Motor neuron (in vitro differentiated cells): ENCODE measurements around the gene CDC25A. TPM values are rescaled to one million over a fixed set of nuclear protein-coding genes. Genes with fewer than 3 reads are reported as not detected.
"Not testable (repeated sequence)": the region's sequence is repeated elsewhere in the genome, so short reads cannot be mapped to it uniquely, and the experiment has no call there.

Experiments used
- ATAC-seq, 8 experiments: fragments of 200-7000 bp; cut with Tn5 transposase; replicated peaks in 6 of 8; 2 replicates each; pipeline ENCODE4 v1.8.0; 2021; ENCODE audit warnings: mild to moderate bottlenecking in 8 of 8, moderate library complexity in 8 of 8
- H3K27ac ChIP-seq, 2 donors: fragments of 250-450 bp; sonication (Bioruptor Pico); 2 replicates each; pipeline ENCODE4 v1.9.0; 2021; ENCODE audit warnings: antibody characterized with exemption in 2 of 2, mild to moderate bottlenecking in 2 of 2, moderate library complexity in 1 of 2
- H3K4me1 ChIP-seq, 2 donors: fragments of 250-450 bp; sonication (Bioruptor Pico); replicated peaks in 1 of 2; 2 replicates each; pipeline ENCODE4 v1.6.1; 2021; ENCODE audit warnings: antibody characterized with exemption in 2 of 2, mild to moderate bottlenecking in 2 of 2, moderate library complexity in 1 of 2
- H3K4me3 ChIP-seq, 5 donors: fragments of 250-450 bp; sonication (Bioruptor Pico); 2 replicates each; pipeline ENCODE4 v1.9.0; 2021; ENCODE audit warnings: antibody characterized with exemption in 5 of 5, mild to moderate bottlenecking in 5 of 5, moderate library complexity in 4 of 5
- WGBS, 10 experiments: fragments of 450-650 bp; shearing (Covaris generic); methylation state at CpG; one replicate each; pipeline ENCODE4 v1.0.0; 2022; 5-methylcytosine and 5-hydroxymethylcytosine counted together
- in situ Hi-C, 9 experiments: fragments of 400-800 bp; cut with MboI; loops; one replicate each; pipeline ENCODE4 v1.15.0; 2021; ENCODE audit warnings: low sequenced_read_pairs in 9 of 9, low pct_unique_long_range_greater_than_20kb in 2 of 9; ENCODE audit not compliant: unreplicated experiment in 9 of 9
- total RNA-seq, 8 experiments: library from RNA; unstranded; fragments of 300-600 nt; gene quantifications; 2 replicates each; pipeline versions ENCODE4 v1.2.3 to v1.2.4, GENCODE V29; 2022

The CDC25A gene
- total RNA-seq, 8 experiments from 2014 or later, result 3.7 to 33.8 (median 13.2) TPM

DNA sequence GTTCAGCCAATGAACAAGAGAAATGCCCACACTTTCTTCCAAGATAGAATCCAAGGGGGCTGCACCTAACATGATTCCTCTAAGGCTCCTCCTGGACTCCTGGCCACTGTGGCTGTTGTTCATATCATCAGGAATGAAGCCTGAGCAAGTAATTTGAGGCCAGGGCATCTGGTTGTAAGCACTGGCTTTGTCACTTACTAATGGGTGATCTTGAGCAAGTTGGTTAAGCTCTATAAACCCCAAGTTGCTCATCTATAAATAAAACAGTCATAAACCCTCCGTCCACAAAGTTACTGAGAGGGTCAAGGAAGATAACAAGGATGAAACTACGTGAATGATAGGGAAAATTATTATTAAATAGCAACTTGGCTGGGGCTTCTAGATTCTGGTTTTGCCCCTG lies 58.3 kb downstream of the CDC25A start:
- WGBS, 10 experiments, result 17 to 100% (median 94%) methylated on average over 1 to 2 of the region's 2 CpGs; no CpG with 5 or more reads in 5 of the 10 experiments
- Histone ChIP-seq H3K27ac (no peak overlapping the region), H3K4me3 (no peak overlapping the region), H3K4me1 (peaks cover 0 to 11% of the 10 kb centered on the region in 2 donors)
- no peak for ATAC-seq
- in situ Hi-C loops, result no loop called here

DNA sequence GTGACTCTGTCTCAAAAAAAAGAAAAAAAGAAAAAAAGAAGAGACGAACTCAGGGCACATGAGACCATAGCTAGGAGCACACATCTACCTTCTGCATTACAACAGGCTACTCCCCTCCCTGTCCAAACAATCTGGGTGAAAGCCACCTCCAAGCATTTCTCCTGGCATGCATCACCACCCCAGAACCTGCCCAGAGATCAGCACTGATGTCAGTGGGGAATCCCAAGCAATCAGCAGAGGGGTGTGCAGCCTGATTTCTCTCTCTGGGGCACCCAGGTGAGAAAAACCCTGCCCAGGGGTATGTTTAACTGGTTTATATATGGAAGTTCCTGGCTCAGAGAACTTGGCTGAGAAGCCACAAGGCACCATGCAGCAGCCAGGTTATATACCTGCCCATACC lies 59.4 kb downstream of the CDC25A start:
- in situ Hi-C loops, result no loop called here
- H3K27ac ChIP-seq, result no peak overlapping the region
- peaks cover 0 to 11% of the 10 kb centered on the region in 2 donors for H3K4me1 ChIP-seq
- 60 to 100% (median 80%) methylated on average over 1 of the region's 1 CpG; no CpG with 5 or more reads in 6 of the 10 experiments for WGBS, 10 experiments
- H3K4me3 ChIP-seq, result no peak overlapping the region
- ATAC-seq, result no peak

DNA sequence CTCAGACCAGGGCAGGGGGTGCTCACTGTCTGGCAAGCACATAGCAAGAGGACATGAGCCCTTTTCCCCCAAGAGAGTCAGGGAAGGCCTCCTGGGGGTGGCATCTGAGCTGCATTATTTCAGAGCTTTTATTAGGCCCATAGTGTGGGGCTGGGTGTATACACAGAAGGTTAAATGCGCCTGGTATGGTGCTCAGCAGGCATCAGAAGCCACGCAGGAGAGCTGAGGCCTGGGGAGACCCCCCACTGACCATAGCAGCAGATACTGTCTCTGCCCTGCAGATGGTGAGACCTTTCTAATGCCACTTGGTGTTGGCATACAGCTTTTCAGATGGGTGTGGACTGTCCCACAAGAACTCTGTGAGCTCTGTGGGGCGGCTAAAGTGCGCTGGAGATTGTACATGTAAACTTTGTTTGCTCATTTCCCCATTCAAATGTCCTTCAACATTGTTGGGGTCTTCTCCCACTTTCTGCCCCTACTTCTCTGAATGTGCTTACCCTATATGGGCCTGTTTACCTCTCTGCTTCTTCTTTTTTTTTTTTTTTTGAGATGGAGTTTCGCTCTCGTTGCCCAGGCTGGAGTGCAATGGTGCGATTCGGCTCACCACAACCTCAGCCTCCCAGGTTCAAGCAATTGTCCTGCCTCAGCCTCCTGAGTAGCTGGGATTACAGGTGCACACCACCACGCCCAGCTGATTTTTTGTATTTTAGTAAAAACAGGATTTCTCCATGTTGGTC lies 62.2 kb downstream of the CDC25A start:
- WGBS, 10 experiments, result 69 to 100% (median 95%) methylated on average over 1 to 7 of the region's 9 CpGs; no CpG with 5 or more reads in 3 of the 10 experiments
- no peak overlapping the region for H3K4me3 ChIP-seq
- peaks cover 0 to 11% of the 10 kb centered on the region in 2 donors for H3K4me1 ChIP-seq
- in situ Hi-C loops, result no loop called here
- H3K27ac ChIP-seq, result no peak overlapping the region
- ATAC-seq, result no peak

DNA sequence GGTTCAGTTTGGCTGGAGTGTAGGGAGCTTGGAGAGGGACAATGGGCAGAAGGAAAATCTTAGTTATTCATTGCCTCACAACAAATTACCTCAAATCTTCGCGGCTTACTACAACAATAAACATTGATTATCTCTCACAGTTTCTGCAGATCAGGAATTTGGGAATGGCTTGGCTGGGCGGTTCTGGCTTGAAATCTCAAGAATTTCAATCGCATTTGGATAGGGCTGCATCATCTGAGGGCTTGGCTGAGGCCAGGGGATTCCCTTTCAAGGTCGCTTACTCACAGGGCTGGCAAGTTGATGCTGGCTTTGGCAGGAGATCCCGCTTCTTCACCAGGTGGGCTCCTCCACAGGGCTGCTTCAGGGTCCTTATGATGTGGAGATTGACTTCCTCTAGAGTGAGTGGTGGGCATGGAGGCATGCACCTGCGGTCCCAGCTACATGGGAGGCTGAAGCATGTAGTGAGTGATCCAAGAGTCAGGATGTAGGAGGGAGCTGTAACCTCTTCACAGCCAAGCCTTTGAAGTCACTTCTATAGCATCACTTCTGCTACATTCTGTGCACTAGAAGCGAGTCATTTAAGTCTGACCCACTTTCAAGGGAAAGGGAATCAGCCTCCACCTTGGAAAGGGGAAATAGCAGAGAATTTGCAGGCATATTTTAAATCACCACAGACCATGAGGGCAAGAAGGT lies 63.1 kb downstream of the CDC25A start:
- no peak overlapping the region for H3K27ac ChIP-seq
- in situ Hi-C loops, result no loop called here
- H3K4me1 ChIP-seq, result peaks cover 0 to 4% of the 10 kb centered on the region in 2 donors
- H3K4me3 ChIP-seq, result no peak overlapping the region
- WGBS, 10 experiments, result 3 to 93% (median 67%) methylated on average over 1 to 6 of the region's 8 CpGs; no CpG with 5 or more reads in 1 of the 10 experiments
- ATAC-seq, result peak in 1 of 8 experiments; percentile 38

GRCh38 chr3:48123346-48123745 lies 64.9 kb downstream of the CDC25A start:
- 57 to 100% (median 90%) methylated on average over 1 to 6 of the region's 6 CpGs for WGBS, 10 experiments
- no peak overlapping the region for H3K4me3 ChIP-seq
- H3K27ac ChIP-seq, result no peak overlapping the region
- no peaks in the 10 kb centered on the region for H3K4me1 ChIP-seq
- no peak for ATAC-seq
- in situ Hi-C loops, result no loop called here

- WGBS, 10 experiments, result 56 to 94% (median 81%) methylated on average over 2 to 3 of the region's 5 CpGs; no CpG with 5 or more reads in 7 of the 10 experiments
- in situ Hi-C loops, result no loop called here
- H3K4me1 ChIP-seq, result no peaks in the 10 kb centered on the region
- no peak overlapping the region for H3K4me3 ChIP-seq
- no peak overlapping the region for H3K27ac ChIP-seq
- no peak for ATAC-seq
Observed at GRCh38 chr3:48122504-48122903, 65.7 kb downstream of the CDC25A start.

- in situ Hi-C loops, result no loop called here
- 70 to 100% (median 87%) methylated on average over 1 of the region's 1 CpG; no CpG with 5 or more reads in 6 of the 10 experiments for WGBS, 10 experiments
- ATAC-seq, result no peak
- Histone ChIP-seq H3K4me1 (peaks cover 0 to 3% of the 10 kb centered on the region in 2 donors), H3K4me3 (no peak overlapping the region), H3K27ac (no peak overlapping the region)
Observed at GRCh38 chr3:48120223-48120622, 68.0 kb downstream of the CDC25A start.

DNA sequence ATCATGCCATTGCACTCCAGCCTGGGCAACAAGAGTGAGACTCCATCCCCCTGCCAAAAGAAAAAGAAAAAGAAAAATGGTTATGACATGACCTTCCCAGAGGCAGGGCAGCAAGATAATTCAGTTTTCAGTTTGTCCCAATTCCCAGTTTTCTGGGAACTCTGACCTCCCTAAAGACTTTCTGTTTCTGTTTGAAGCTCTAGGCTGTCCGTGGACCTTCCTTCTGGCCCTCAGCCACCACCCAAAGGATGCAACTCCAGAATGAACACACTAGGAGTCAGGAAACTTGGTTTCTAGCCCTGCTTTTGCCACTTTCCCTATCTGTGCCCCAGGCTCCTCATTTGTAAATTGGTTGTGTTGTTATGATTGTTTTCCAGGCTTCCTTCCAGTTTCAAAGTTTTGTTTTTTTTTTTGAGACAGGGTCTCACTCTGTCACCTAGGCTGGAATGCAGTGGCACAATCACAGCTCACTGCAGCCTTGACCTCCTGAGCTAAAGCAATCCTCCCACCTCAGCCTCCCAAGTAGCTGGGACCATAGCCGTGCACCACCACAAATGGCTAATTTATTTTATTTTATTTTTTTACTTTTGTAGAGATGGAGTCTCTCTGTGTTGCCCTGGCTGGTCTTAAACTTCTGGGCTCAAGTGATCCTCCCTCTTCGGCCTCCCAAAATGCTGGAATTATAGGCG lies 68.6 kb downstream of the CDC25A start:
- H3K4me3 ChIP-seq, result no peak overlapping the region
- WGBS, 10 experiments, result 50 to 100% (median 90%) methylated on average over 1 to 3 of the region's 4 CpGs; no CpG with 5 or more reads in 1 of the 10 experiments
- peaks cover 0 to 3% of the 10 kb centered on the region in 2 donors for H3K4me1 ChIP-seq
- H3K27ac ChIP-seq, result no peak overlapping the region
- in situ Hi-C loops, result no loop called here
- peak in 3 of 8 experiments; percentile 59 to 89 (median 85) for ATAC-seq

DNA sequence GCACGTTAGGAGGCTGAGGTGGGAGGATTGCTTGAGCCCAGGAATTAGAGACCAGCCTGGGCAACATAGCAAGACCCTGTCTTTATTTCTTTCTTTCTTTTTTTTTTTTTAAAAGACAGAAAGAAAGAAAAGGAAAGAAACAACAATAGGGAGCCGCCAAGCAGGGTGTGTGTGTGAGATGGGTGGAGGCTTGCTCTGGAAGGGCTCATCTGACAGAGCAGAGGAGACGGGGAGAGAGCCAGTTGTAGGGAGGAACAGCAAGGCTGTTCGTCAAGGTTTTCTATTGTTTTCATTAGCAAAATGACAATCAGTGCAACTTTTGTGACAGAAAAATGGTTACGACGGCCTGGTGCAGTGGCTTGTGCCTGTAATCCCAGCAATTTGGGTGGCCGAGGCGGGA lies 69.3 kb downstream of the CDC25A start:
- WGBS, 10 experiments, result 54 to 100% (median 93%) methylated on average over 2 to 6 of the region's 8 CpGs; no CpG with 5 or more reads in 2 of the 10 experiments
- H3K27ac ChIP-seq, result no peak overlapping the region
- peak in 2 of 8 experiments; percentile 76 to 88 for ATAC-seq
- H3K4me3 ChIP-seq, result no peak overlapping the region
- in situ Hi-C loops, result no loop called here
- peaks cover 0 to 3% of the 10 kb centered on the region in 2 donors for H3K4me1 ChIP-seq

DNA sequence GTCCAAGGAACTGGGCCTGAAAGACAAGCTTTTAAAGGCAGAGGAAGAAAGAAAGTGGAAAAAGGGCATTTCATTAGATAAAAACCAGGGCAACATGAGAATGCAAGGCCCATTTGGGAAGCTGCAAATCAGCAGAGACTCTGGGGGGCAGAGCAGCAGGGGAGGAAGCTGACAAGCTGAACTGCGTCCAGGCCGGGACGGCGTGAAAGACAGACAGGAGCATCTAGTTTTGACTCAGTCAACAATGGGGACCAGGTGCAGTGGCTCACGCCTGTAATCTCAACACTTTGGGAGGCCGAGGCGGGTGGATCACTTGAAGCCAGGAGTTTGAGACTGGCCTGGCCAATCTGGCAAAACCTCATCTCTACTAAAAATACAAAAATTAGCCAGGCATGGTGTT lies 69.9 kb downstream of the CDC25A start:
- H3K4me3 ChIP-seq, result no peak overlapping the region
- peaks cover 0 to 3% of the 10 kb centered on the region in 2 donors for H3K4me1 ChIP-seq
- no peak overlapping the region for H3K27ac ChIP-seq
- no peak for ATAC-seq
- in situ Hi-C loops, result no loop called here
- 67 to 100% (median 79%) methylated on average over 1 to 7 of the region's 7 CpGs; no CpG with 5 or more reads in 4 of the 10 experiments for WGBS, 10 experiments

DNA sequence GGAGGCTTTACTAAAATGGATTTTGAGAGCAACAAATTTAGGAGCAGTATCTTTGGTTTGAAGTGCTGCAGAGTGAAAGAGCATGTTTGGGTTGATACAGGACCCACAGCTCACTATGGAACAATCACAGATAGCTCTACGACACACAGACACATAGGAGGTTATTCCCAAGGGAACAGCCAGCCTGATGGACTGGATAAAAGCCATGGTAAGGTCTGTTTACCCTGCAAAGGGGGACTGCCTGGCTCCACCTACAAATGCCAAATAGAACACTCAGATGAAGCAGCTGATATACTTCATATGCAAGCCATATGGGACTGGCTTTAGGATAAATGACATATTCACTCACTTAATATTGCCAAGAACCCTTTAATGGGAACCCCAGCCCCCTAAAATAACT lies 75.4 kb downstream of the CDC25A start:
- WGBS, 10 experiments, result 60 to 100% (median 83%) methylated on average over 1 of the region's 1 CpG; no CpG with 5 or more reads in 7 of the 10 experiments
- H3K27ac ChIP-seq, result no peak overlapping the region
- peaks cover 0 to 3% of the 10 kb centered on the region in 2 donors for H3K4me1 ChIP-seq
- no peak for ATAC-seq
- no peak overlapping the region for H3K4me3 ChIP-seq
- in situ Hi-C loops, result no loop called here

GRCh38 chr3:48112108-48112791 lies 76.0 kb downstream of the CDC25A start:
- in situ Hi-C loops, H3K4me1 ChIP-seq, H3K4me3 ChIP-seq, ATAC-seq, H3K27ac ChIP-seq: not testable (repeated sequence)
- 50 to 100% (median 80%) methylated on average over 2 to 8 of the region's 8 CpGs; no CpG with 5 or more reads in 1 of the 10 experiments for WGBS, 10 experiments
